ENCODE data around the gene ROR1. TPM values are rescaled to one million over a fixed set of nuclear protein-coding genes. Genes with fewer than 3 reads are reported as not detected.
A peak's percentile ranks its signal among the peaks of the same experiment; 100 is the strongest.

ROR1 gene
- total and polyA plus RNA-seq, 8 donors = 1.4 to 37.3 (median 14.6) TPM

DNA sequence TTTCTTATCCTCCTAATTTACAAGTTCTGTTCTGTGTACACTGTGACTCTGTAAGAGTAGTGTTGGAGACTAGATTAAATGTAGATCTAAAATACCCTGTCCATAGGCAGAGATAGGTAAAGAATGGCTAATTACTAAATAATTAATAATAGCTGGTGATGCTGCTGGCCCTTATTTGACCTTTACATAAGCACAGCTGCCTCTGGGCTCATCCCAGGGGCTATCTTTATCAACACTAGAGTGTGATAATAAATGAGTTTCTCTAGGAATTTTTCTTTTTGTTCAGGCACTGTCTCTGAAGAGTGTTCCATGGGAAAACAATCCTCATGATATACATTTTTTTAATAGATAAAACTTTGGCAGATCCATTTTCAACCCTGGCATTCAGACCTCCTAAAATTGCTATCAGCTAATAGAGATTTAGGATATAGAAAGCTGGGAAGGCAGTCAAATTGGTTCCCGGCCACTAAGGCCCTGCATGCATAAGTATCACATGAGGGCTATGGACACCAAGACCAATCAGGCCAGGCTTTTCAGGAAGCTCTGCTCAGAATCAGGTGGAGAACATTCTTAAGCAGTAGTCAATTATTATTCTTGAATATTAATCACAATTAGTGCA is 107.2 kb downstream of the ROR1 start:
- no peak overlapping the region for H3K27ac ChIP-seq
- intact Hi-C loops (cut with DNase I; ENCODE audit: low total_unique reads) = no loop called here
- no peak for DNase-seq
- H3K4me3 ChIP-seq = no peak overlapping the region
- WGBS, 5 donors = 82 to 95% (median 92%) methylated on average over 1 of the region's 1 CpG
- H3K4me1 ChIP-seq = peaks cover 4 to 55% (median 23%) of the 10 kb centered on the region in 4 donors
- H3K36me3 ChIP-seq = no peaks in the 10 kb centered on the region
- no peaks in the 10 kb centered on the region for H3K9me3 ChIP-seq
- H3K27me3 ChIP-seq = no peaks in the 10 kb centered on the region
- TF ChIP-seq POLR2AphosphoS5 (IDR thresholded peaks at IDR 0.05) (no peak), POLR2A (IDR thresholded peaks at IDR 0.05) (no peak), EP300 (IDR thresholded peaks at IDR 0.05) (no peak)
- TF ChIP-seq, protein P1, sequence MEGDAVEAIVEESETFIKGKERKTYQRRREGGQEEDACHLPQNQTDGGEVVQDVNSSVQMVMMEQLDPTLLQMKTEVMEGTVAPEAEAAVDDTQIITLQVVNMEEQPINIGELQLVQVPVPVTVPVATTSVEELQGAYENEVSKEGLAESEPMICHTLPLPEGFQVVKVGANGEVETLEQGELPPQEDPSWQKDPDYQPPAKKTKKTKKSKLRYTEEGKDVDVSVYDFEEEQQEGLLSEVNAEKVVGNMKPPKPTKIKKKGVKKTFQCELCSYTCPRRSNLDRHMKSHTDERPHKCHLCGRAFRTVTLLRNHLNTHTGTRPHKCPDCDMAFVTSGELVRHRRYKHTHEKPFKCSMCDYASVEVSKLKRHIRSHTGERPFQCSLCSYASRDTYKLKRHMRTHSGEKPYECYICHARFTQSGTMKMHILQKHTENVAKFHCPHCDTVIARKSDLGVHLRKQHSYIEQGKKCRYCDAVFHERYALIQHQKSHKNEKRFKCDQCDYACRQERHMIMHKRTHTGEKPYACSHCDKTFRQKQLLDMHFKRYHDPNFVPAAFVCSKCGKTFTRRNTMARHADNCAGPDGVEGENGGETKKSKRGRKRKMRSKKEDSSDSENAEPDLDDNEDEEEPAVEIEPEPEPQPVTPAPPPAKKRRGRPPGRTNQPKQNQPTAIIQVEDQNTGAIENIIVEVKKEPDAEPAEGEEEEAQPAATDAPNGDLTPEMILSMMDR (IDR thresholded peaks at IDR 0.05) = no peak

DNA sequence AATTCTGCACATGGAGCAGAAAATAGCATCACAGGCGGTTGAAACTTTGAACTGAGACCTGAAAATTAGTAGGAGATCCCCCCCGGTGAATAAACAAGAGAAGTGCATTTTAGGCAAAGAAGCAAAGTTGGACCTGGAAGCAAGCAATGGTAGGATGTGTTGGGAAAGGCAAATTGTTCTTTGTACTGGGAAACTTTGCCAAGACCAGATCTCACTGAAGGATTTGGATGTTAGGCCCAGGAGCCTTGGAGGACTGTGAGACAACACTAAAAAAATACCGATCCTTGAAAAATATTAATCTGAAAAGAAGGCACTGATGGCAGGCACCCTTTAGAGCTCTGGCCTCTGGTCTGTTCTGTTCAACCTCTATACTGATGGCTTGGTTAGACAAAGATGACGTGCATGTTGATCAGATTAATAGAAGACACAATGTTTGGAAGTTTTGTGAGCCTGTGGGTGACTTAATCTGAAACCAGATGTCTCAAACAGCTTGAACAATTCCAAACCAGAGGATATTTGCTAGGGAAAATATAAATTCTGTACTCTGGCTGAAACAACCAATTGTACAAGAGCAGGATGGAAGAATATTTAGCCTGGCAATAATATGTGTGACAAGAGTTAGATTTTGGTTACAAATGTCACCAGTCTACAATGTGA is 108.4 kb downstream of the ROR1 start:
- no peaks in the 10 kb centered on the region for H3K27me3 ChIP-seq
- intact Hi-C loops (cut with DNase I; ENCODE audit: low total_unique reads) = no loop called here
- peaks cover 8 to 61% (median 17%) of the 10 kb centered on the region in 4 donors for H3K4me1 ChIP-seq
- no peaks in the 10 kb centered on the region for H3K9me3 ChIP-seq
- no peak overlapping the region for H3K4me3 ChIP-seq
- 74 to 89% (median 81%) methylated on average over 4 of the region's 4 CpGs for WGBS, 5 donors
- no peaks in the 10 kb centered on the region for H3K36me3 ChIP-seq
- TF ChIP-seq POLR2AphosphoS5 (IDR thresholded peaks at IDR 0.05) = no peak
- TF ChIP-seq EP300 (IDR thresholded peaks at IDR 0.05) = no peak
- no peak for TF ChIP-seq POLR2A (IDR thresholded peaks at IDR 0.05)
- TF ChIP-seq, protein P1 (IDR thresholded peaks at IDR 0.05) = no peak
- H3K27ac ChIP-seq = peak overlapping the region in 1 of 5 donors; percentile 33
- DNase-seq = no peak

DNA sequence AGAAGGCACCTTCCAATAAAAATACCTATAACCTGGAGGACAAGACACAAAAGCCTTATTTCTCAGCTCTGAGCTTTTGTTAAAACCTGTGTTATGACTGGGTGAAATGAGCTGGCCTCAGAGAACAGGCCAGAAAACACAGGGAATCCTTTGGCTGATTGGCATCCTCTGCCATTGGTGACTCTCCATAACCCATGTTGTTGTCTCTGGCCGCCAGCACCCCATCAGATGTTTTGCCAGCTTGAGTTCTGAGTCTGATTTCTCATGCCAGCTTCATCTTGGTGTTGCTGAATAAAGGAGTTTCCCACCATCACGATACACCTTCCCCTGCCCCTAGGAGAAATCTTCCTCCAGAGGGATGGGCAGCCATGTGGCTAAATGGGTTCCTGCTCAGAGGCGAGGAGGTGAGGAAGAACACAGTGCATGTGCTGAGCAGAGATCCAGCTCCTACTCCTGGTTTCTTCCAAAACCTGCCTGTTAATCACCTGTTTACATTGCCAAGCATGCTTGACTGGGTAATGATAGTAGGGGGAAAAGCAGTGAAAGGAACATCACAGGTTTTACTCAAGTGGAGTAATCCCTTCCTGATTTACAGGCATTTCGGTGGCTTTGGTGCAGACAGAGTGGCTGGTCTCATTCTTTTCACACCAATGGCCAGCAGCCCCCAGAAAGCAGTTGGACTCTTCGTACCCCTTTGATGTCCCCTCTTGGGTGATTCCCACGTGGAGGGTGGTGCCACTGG is 109.8 kb downstream of the ROR1 start:
- Histone ChIP-seq H3K9me3 (no peaks in the 10 kb centered on the region), H3K36me3 (no peaks in the 10 kb centered on the region), H3K4me1 (peaks cover 4 to 53% (median 11%) of the 10 kb centered on the region in 4 donors), H3K27me3 (no peaks in the 10 kb centered on the region), H3K27ac (no peak overlapping the region), H3K4me3 (no peak overlapping the region)
- TF ChIP-seq EP300 (IDR thresholded peaks at IDR 0.05) (no peak), POLR2A (IDR thresholded peaks at IDR 0.05) (no peak), POLR2AphosphoS5 (IDR thresholded peaks at IDR 0.05) (no peak)
- TF ChIP-seq, protein P1 (IDR thresholded peaks at IDR 0.05) = no peak
- intact Hi-C loops (cut with DNase I; ENCODE audit: low total_unique reads) = no loop called here
- no peak for DNase-seq
- 74 to 85% (median 76%) methylated on average over 6 of the region's 6 CpGs for whole genome bisulfite sequencing, 5 donors

DNA sequence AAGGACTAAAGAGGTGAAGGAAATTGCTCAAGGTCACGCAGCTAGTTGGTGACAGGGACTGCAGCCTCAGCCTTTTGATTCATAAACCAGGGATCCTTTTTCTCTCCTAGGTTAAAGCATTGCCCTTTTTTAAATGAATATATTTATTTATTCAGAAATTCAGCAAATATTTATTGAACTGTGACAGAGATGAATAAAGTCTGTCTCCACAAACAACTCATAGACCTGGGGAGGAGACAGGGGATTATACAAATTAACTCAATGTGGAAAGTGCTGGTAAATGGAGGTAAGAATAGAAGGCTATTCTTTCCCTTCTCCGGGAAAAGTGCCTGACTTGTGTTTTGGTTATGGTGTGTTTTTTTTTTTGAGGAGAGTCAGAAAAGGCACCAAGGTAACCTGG is 110.7 kb downstream of the ROR1 start:
- H3K36me3 ChIP-seq = no peaks in the 10 kb centered on the region
- peaks cover 4 to 49% (median 7%) of the 10 kb centered on the region in 4 donors for H3K4me1 ChIP-seq
- 68 to 75% (median 69%) methylated on average over 2 of the region's 2 CpGs for WGBS, 5 donors
- no peaks in the 10 kb centered on the region for H3K27me3 ChIP-seq
- no peak overlapping the region for H3K4me3 ChIP-seq
- H3K9me3 ChIP-seq = no peaks in the 10 kb centered on the region
- TF ChIP-seq EP300 (IDR thresholded peaks at IDR 0.05) = no peak
- TF ChIP-seq, protein P1 (IDR thresholded peaks at IDR 0.05) = no peak
- TF ChIP-seq POLR2AphosphoS5 (IDR thresholded peaks at IDR 0.05) = no peak
- no peak for TF ChIP-seq POLR2A (IDR thresholded peaks at IDR 0.05)
- intact Hi-C loops (cut with DNase I; ENCODE audit: low total_unique reads) = no loop called here
- DNase-seq = no peak
- no peak overlapping the region for H3K27ac ChIP-seq
